Dermis microvascular lymphatic vessel endothelial cell (primary cell): ENCODE results near the gene EPHA6. TPM values are rescaled to one million over a fixed set of nuclear protein-coding genes. Genes with fewer than 3 reads are reported as not detected.

ENCODE experiments used
- DNase-seq, 2 donors: peaks; one replicate each; pipeline versions ENCODE4 v3.0.0 to v3.0.0-alpha.2; 2010; ENCODE audit warnings: low read depth in 2 of 2
- total RNA-seq: library from RNA; depleted of rRNA; stranded (reverse); fragments of >200 nt; gene quantifications from 2 replicates; pipeline ENCODE4 v1.2.1, GENCODE V29; 2014

Gene EPHA6
- total RNA-seq, 1 donor from 2014 or later, result under 0.01 TPM

GRCh38 chr3:97148931-97149330 is 334.5 kb downstream of the EPHA6 start:
- no peak for DNase-seq

- no peak for DNase-seq
Observed at GRCh38 chr3:97161169-97161568, 346.8 kb downstream of the EPHA6 start.

DNA sequence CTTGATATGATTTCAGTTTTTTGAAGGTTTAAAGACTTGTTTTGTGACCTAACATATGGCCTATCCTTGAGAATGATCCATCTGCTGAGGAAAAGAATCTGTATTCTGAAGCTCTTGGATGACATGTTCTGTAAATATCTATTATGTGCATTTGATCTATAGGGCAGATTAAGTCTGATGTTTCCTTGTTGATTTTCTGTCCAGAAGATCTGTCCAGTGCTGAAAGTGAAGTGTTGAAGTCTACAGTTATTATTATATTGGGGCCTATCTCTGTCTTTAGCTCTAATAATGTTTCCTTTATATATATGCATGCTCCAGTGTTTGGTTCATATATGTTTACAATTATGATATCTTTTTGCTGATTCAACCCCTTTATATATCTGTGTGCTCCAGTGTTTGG is 362.8 kb downstream of the EPHA6 start:
- DNase-seq, result no peak

DNA sequence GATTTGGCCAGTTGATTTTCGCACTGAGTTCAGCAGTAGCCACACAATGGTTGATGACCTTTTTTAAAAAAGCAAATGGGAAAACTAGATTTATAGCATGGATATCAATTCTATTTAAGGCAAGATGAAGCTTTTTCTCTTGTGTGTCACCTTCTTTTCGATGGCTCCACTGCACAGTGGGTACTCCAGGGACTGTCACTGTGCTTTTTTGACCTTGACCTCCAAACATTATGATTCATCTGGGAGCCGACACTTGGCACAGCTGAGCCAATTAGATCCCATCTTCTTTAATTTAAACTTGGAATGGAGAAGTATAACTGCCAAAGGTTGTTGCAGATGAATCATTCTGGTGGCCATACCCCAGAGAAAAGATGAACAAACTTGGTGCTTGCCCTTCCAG is 367.3 kb downstream of the EPHA6 start:
- DNase-seq, result no peak

DNA sequence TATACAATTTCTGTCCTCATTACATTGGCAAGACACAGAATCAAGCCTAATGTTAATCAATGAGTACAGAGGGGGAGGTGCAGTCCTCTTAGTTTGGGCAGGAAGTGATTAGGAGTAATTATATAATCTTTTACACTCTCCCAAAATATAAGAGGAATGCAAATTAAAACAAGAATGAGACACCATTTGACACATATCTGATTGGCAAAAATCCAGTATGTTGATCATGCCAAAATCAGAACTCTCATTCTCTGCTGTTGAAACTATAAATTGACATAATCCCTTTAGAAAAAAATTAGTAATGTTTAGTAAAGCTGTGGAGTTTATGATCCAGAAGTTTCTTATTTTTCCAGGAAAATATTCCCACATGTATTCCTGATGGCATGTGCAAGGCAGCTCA is 373.4 kb downstream of the EPHA6 start:
- DNase-seq, result no peak

DNA sequence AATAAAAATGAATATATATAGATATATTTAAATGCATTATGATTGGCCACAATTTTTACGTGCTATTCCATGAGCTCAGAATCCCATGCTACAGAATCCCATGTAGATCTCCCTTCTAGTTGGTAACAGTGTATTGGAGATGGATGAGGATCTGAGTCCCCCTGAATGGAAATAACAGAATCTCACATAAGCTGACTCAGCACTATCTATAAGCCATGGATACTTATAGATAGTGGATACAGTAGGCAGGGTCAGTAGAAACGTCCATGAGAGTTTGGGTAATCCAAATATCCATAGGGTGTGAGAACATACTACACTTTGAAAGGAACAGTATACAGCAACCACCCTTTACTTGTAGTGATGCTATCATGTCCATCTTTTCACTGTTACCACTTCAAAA is 375.4 kb downstream of the EPHA6 start:
- DNase-seq, result no peak

- DNase-seq, result no peak
Observed at GRCh38 chr3:97197083-97197482, 382.7 kb downstream of the EPHA6 start.

DNA sequence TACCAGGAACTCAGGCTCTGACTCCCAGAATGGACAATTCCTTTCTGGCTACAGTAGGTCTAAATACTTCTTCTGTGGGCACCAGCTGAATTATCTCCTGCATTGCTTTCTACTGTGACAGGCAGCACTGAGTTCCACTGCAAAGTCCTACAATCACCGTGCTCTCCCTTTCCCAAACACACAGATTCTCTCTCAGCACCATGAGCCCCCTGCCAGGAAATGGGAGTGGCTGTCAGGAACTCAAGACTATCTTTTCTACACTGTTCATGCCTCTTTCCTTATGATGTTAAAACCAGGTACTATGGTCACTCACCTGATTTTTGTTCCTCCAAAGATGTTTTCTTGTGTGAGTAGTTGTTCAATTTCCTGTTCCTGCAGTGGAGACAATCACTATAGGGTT is 383.4 kb downstream of the EPHA6 start:
- no peak for DNase-seq

DNA sequence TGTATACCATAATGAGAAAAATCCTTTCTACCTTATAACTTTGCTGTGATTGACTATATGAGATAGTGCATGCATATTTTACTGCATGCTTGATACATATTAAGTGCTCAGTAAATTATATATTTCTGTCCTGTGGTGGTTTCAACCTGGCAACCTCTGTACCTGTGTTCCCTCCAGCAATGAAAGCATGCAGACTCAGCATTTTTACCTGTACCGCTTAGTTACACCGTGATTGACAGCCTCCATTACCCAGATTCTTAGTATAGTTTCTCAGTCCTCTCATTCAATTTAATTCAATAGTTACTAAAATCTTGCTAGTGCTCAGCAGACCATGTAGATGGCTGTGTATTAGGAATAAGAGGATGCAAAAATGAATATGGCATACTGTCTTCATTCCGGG is 386.0 kb downstream of the EPHA6 start:
- no peak for DNase-seq

DNA sequence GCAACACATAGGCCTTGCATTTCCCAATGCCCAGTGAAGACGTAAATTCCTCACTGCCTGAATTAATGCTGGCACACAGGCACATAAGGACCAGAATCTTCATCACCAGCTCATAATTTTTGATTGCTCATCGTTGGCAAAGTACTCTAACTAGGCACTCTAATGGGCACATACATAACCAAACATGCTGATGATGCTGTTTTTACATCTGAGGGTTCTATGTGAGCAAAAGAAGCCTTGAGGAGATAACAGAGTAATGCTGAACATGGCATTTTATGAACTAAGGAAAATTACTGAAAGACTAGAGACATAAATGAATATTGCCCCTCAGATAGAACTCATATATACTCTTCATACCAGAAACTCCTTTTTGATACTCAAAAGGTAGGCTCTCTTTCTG is 387.4 kb downstream of the EPHA6 start:
- DNase-seq, result no peak

GRCh38 chr3:97228966-97229365 is 414.6 kb downstream of the EPHA6 start:
- DNase-seq, result no peak

- no peak for DNase-seq
Observed at GRCh38 chr3:97230486-97230885, 416.1 kb downstream of the EPHA6 start.

- no peak for DNase-seq
Observed at GRCh38 chr3:97232393-97233034, 418.1 kb downstream of the EPHA6 start.

DNA sequence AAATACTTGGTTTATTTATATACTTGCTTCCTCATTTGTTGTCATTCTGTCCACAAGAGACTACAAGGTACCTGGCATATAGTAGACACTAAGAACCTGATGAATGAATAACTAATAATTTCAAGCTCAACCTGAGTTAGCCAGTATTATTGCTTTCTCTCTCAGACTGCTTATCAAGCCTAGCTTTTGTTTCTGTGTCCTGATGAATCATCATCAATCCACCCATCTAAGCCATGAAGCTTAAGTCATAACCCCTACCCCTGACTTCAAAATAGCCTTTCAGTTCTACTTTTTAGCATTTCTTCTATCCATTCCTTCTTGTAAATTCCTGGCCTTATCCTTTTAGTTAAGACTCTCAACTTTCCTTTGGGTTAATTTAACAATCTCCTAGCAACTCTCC is 420.8 kb downstream of the EPHA6 start:
- no peak for DNase-seq

GRCh38 chr3:97235611-97236315 is 421.4 kb downstream of the EPHA6 start:
- DNase-seq, result no peak

DNA sequence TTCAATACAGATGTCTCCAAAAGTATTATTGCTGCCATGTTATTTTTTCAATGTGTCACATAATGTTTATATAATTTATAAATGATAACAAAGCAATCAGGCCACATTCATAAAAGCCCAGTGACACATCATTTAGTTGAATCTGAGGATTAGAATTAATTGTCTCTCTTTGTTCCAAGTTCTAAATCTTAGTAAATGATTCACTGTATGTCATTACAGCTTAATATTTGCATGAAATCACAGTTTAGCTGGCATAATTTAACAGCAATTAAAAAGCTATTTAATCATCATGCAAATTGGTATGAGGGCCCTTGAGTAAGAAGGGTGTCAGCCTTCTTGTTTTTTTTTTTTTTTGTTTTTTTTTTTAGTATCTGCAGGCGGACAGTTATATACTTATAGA is 427.0 kb downstream of the EPHA6 start:
- DNase-seq, result no peak

GRCh38 chr3:97245201-97245910 is 431.0 kb downstream of the EPHA6 start:
- no peak for DNase-seq

GRCh38 chr3:97256060-97256459 is 441.7 kb downstream of the EPHA6 start:
- no peak for DNase-seq

DNA sequence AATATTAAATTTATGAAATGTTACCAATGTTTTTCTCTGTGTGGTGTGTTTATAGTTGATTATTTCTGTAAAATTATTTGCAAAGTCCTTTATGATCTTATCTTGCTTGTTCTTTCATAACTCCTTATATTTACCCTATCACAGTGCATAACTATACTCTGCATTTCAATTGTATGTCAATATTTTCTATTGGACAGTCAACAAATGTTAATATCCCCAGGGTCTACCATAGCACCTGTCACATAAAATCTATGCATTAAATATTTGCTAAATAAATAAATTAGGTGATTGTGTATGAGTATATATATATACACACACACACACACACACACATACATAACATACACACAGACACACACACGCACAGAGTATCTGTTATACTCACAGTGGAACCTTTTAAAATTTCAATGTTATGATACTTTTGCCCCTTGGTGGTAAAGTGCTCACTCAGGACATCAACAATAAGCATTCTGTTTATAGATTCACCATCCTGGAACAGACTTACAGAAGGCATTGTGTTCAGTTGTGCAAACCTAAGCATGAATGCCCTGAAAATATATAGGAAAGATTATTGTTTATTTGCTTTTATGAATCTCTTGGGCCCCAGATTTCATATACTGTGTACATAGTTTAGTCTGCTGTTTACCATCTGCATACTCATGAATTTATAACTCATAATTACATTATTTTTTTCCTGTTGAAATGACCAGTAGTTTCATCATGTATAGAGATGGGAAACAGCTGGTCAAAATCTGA is 443.7 kb downstream of the EPHA6 start:
- no peak for DNase-seq

- DNase-seq, result no peak
Observed at GRCh38 chr3:97259263-97259662, 444.9 kb downstream of the EPHA6 start.

DNA sequence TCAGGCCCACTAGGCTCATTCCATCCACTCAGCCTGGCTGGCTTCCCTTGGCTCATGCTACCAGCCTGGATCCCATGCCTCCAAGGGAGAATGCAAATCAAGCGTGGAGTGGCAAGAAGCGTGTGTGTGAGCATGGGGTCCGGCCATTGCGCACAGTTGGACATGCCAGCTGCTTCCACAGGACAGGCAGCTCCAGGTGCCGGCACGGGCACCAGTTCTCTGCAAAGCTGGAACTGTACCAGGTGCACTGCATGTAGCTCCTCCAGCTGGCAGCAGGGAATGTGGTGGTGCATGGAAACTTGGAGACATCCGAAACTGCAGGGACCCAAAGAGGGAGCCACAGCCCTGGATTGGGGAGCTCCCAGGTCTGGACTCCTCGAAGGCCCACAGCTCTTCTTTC is 449.8 kb downstream of the EPHA6 start:
- no peak for DNase-seq
